PC-9 (cell line): ENCODE data around the gene ZDHHC5. TPM values are rescaled to one million over a fixed set of nuclear protein-coding genes. Genes with fewer than 3 reads are reported as not detected.
A peak's percentile ranks its signal among the peaks of the same experiment; 100 is the strongest.

Experiments
- BruUV-seq: library from RNA; stranded (reverse); fragments of 400-500 nt; replicated peaks from 2 replicates; lab custom pipeline; 2021; lab: Mats Ljungman, UMichigan
- CTCF ChIA-PET: fragments of 300-600 bp; sonication (Branson Sonifier 250); formaldehyde crosslinking; loops from one replicate; lab custom pipeline; 2022; ENCODE audit warnings: antibody characterized with exemption; lab: Charles Lee
- POLR2A ChIA-PET: fragments of 300-600 bp; sonication (Branson Sonifier 250); formaldehyde crosslinking; loops from one replicate; lab custom pipeline; 2022; ENCODE audit warnings: antibody characterized with exemption; ENCODE audit not compliant: unreplicated experiment; lab: Charles Lee
- DNase-seq, 2 experiments: peaks; one replicate each; pipeline versions ENCODE4 v3.0.0 to v3.0.0-alpha.2; 2015 to 2022; ENCODE audit warnings: mixed read lengths in 1 of 2
- H2AFZ ChIP-seq: fragments of 200-600 bp; sonication (generic); 2 replicates; pipeline ENCODE4 v1.8.1; 2017; ENCODE audit warnings: antibody characterized with exemption
- H3F3A ChIP-seq: fragments of 200-600 bp; sonication (generic); 2 replicates; pipeline ENCODE4 v1.8.1; 2017; ENCODE audit warnings: antibody characterized with exemption, mild to moderate bottlenecking, low read depth; ENCODE audit not compliant: insufficient read depth
- H3K27ac ChIP-seq: fragments of 200-600 bp; sonication (generic); 2 replicates; pipeline ENCODE4 v1.6.1; 2016; ENCODE audit warnings: mixed run types
- H3K27me3 ChIP-seq: fragments of 200-600 bp; sonication (generic); 2 replicates; pipeline ENCODE4 v1.6.1; 2016; ENCODE audit warnings: low read depth, mixed run types; ENCODE audit not compliant: insufficient read depth
- H3K36me3 ChIP-seq: fragments of 200-600 bp; sonication (generic); 2 replicates; pipeline ENCODE4 v1.6.1; 2016; ENCODE audit warnings: low read depth, mixed run types
- H3K4me1 ChIP-seq: fragments of 200-600 bp; sonication (generic); replicated peaks from 2 replicates; pipeline ENCODE4 v1.6.1; 2016; ENCODE audit warnings: mixed run types; ENCODE audit not compliant: insufficient read depth
- H3K4me2 ChIP-seq: fragments of 200-600 bp; sonication (generic); 2 replicates; pipeline ENCODE4 v1.6.1; 2017; ENCODE audit warnings: mixed run types
- H3K4me3 ChIP-seq: fragments of 200-600 bp; sonication (generic); 2 replicates; pipeline ENCODE4 v1.6.1; 2016; ENCODE audit warnings: mixed run types
- H3K79me2 ChIP-seq: fragments of 200-600 bp; sonication (generic); 2 replicates; pipeline ENCODE4 v1.6.1; 2017; ENCODE audit warnings: low read depth, mixed run types
- H3K9me2 ChIP-seq: fragments of 200-600 bp; sonication (generic); 2 replicates; pipeline ENCODE4 v1.8.1; 2017; ENCODE audit warnings: mild to moderate bottlenecking; ENCODE audit not compliant: insufficient read depth
- H3K9me3 ChIP-seq: fragments of 200-600 bp; sonication (generic); 2 replicates; pipeline ENCODE4 v1.8.1; 2016; ENCODE audit warnings: low read depth; ENCODE audit not compliant: insufficient read depth
- H4K20me1 ChIP-seq: fragments of 200-600 bp; sonication (generic); 2 replicates; pipeline ENCODE4 v1.8.1; 2017; ENCODE audit not compliant: insufficient read depth
- CTCF ChIP-seq: fragments of 200-600 bp; sonication (generic); conservative IDR thresholded peaks from 2 replicates; pipeline ENCODE4 v1.6.1; 2017; ENCODE audit warnings: mixed run types, antibody characterized with exemption, mild to moderate bottlenecking, moderate library complexity
- EZH2 ChIP-seq: fragments of 200-600 bp; sonication (generic); IDR thresholded peaks from 2 replicates; pipeline ENCODE4 v1.8.0; 2017; ENCODE audit warnings: antibody characterized with exemption, low read depth
- intact Hi-C: fragments of 100-400 bp; cut with micrococcal nuclease; formaldehyde crosslinking; loops from one replicate; pipeline ENCODE4 v1.10.0; 2022; ENCODE audit not compliant: unreplicated experiment
- total RNA-seq: library from RNA; stranded (reverse); gene quantifications from 2 replicates; pipeline ENCODE4 v1.2.3, GENCODE V29; 2021

ZDHHC5 gene
- total RNA-seq, 1 experiment from 2014 or later, result 94.2 TPM

GRCh38 chr11:57732661-57733060 is 64.7 kb downstream of the ZDHHC5 start:
- Histone ChIP-seq H4K20me1 (no peaks in the 10 kb centered on the region), H3K27me3 (no peaks in the 10 kb centered on the region), H3K9me2 (no peaks in the 10 kb centered on the region), H3K9me3 (no peaks in the 10 kb centered on the region), H3K79me2 (peaks cover 85% of the 10 kb centered on the region), H3K27ac (peak overlapping the region; percentile 90), H2AFZ (no peak overlapping the region), H3K36me3 (peaks cover 13% of the 10 kb centered on the region; the same call in 1 of the 2 replicates), H3K4me3 (peak overlapping the region; percentile 15; the same call in 1 of the 2 replicates), H3F3A (peaks cover 36% of the 10 kb centered on the region), H3K4me2 (peak overlapping the region; percentile 73), H3K4me1 (peaks cover 31% of the 10 kb centered on the region)
- intact Hi-C loops, result loop anchor here (1.0 kb wide), 3 partner anchors 20 to 67 kb away; partner anchors contain the start of genes MED19 and TMX2
- DNase-seq, result peak; percentile 12 to 59
- BruUV-seq, result no TSS peak
- TF ChIP-seq EZH2 (no peak), CTCF (no peak)
- ChIA-PET POLR2A (interaction anchor here (0.6 to 1.1 kb wide), 3 partner anchors 11 to 29 kb away, joined by 5 to 7 read pairs (median 6); no protein-coding TSS in a partner anchor), CTCF (interaction anchor here (0.7 kb wide), 1 partner anchor 248 kb away, joined by 11 read pairs; no protein-coding TSS in a partner anchor)

GRCh38 chr11:57735619-57736298 is 67.8 kb downstream of the ZDHHC5 start:
- Histone ChIP-seq H3K9me2 (no peaks in the 10 kb centered on the region), H3K9me3 (no peaks in the 10 kb centered on the region), H3K36me3 (peaks cover 21% of the 10 kb centered on the region), H3K27ac (peak overlapping the region; percentile 55), H4K20me1 (no peaks in the 10 kb centered on the region), H3K27me3 (no peaks in the 10 kb centered on the region), H3K4me1 (peaks cover 35% of the 10 kb centered on the region), H3K79me2 (peaks cover 65% of the 10 kb centered on the region), H2AFZ (no peak overlapping the region), H3K4me3 (no peak overlapping the region), H3K4me2 (no peak overlapping the region; the same call in 1 of the 2 replicates), H3F3A (peaks cover 56% of the 10 kb centered on the region)
- intact Hi-C loops, result no loop called here
- TF ChIP-seq CTCF, result no peak
- no peak for TF ChIP-seq EZH2
- DNase-seq, result peak; percentile 51 to 68
- no TSS peak for BruUV-seq
- CTCF ChIA-PET, result interaction anchor here (0.6 to 0.8 kb wide), 2 partner anchors 48 to 63 kb away, joined by 3 to 6 read pairs; no protein-coding TSS in a partner anchor
- POLR2A ChIA-PET, result interaction anchor here (0.6 to 0.9 kb wide), 7 partner anchors 25 to 1407 kb away, joined by 3 to 11 read pairs (median 5); partner anchors contain the start of genes CTNND1 and FAM111A

- peaks cover 33% of the 10 kb centered on the region for H3K36me3 ChIP-seq
- BruUV-seq, result no TSS peak
- peaks cover 14% of the 10 kb centered on the region for H3K4me1 ChIP-seq
- peak within 1 kb of the TSS; percentile 64 for H3K27ac ChIP-seq
- peak; percentile 92 to 99 for DNase-seq
- TF ChIP-seq EZH2, result no peak
- TF ChIP-seq CTCF, result no peak
- H3K4me3 ChIP-seq, result peak within 1 kb of the TSS; percentile 67
- H3K4me2 ChIP-seq, result peak within 1 kb of the TSS; percentile 86
- no peaks in the 10 kb centered on the region for H3K9me3 ChIP-seq
- POLR2A ChIA-PET, result interaction anchor here (0.5 to 1.5 kb wide), 14 partner anchors 8 to 919 kb away, joined by 3 to 21 read pairs (median 4); partner anchors contain the start of genes CTNND1, MED19, P2RX3 and TMX2
- intact Hi-C loops, result loop anchor here (1.0 to 2.0 kb wide), 6 partner anchors 21 to 173 kb away; partner anchors contain the start of genes MED19 and TMX2
- H4K20me1 ChIP-seq, result no peaks in the 10 kb centered on the region
- CTCF ChIA-PET, result interaction anchor here (0.8 to 1.5 kb wide), 3 partner anchors 10 to 283 kb away, joined by 3 to 10 read pairs (median 4); partner anchors contain the start of gene BTBD18
- H3K9me2 ChIP-seq, result no peaks in the 10 kb centered on the region
- peaks cover 34% of the 10 kb centered on the region for H3F3A ChIP-seq
- H2AFZ ChIP-seq, result peak within 1 kb of the TSS; percentile 76
- no peaks in the 10 kb centered on the region for H3K27me3 ChIP-seq
- peaks cover 45% of the 10 kb centered on the region for H3K79me2 ChIP-seq
Measured at GRCh38 chr11:57741132-57742086, 73.5 kb downstream of the ZDHHC5 start, which contains the start of gene SELENOH. Gene SELENOH (plus strand): TSS chr11:57741491. CDS start chr11:57741596, 105 bp downstream.
